ENCODE data around the gene SP2. TPM values are rescaled to one million over a fixed set of nuclear protein-coding genes. Genes with fewer than 3 reads are reported as not detected.

SP2 gene
- polyA plus RNA-seq, 3 donors, result 3.1 to 26.7 (median 6.8) TPM

DNA sequence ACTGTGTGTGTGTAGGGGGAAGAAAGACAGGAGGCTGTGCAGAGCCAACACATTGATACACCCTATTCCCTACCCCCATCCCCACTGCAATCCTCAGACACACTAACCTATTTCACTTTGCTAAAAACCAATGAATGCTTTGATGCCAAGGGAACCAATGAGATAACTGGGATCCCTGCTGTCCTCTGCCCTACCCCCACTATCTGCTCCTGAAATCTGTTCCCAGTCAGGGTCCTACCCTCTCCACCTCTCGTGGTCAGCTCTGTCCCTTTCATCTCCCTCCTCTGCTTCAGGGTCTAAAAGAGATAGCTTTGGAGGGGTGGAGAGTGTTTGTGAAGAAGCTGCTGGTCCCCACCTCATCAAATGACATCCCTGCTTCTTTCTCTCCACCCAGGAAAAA is 26.0 kb upstream of the SP2 start:
- Histone ChIP-seq H2AFZ (ENCODE audit: insufficient read depth, low read depth, low read length, poor library complexity, severe bottlenecking) (no peak overlapping the region), H3K27me3 (ENCODE audit: control insufficient read depth in 2 of 2, insufficient read depth in 2 of 2, low read length in 2 of 2) (peaks cover 24 to 30% of the 10 kb centered on the region in 2 donors), H3K4me3 (replicated peaks in 1 of 3; ENCODE audit: low read depth in 2 of 3, low read length in 3 of 3) (no peak overlapping the region), H3K36me3 (replicated peaks in 1 of 2; ENCODE audit: control insufficient read depth in 1 of 2, insufficient read depth in 2 of 2, low read length in 2 of 2) (no peaks in the 10 kb centered on the region), H3K9me3 (replicated peaks in 1 of 2; ENCODE audit: control insufficient read depth in 1 of 2, insufficient read depth in 1 of 2, low read length in 2 of 2) (peaks cover 7% of the 10 kb centered on the region in 2 donors), H4K20me1 (ENCODE audit: insufficient read depth, low read length) (no peaks in the 10 kb centered on the region), H3K79me2 (ENCODE audit: insufficient read depth, low read length) (no peaks in the 10 kb centered on the region), H3K27ac (ENCODE audit: low read depth in 1 of 2, low read length in 2 of 2) (no peak overlapping the region), H3K4me2 (replicated peaks; ENCODE audit: extremely low read depth, low read length, poor library complexity, severe bottlenecking) (no peak overlapping the region), H3K9ac (ENCODE audit: insufficient read depth, low read length, poor library complexity, severe bottlenecking) (no peak overlapping the region), H3K4me1 (ENCODE audit: control insufficient read depth in 1 of 2, insufficient read depth in 2 of 2, low read length in 2 of 2) (no peaks in the 10 kb centered on the region)
- Mint-ChIP-seq H3K27me3 (ENCODE audit: low read depth in 3 of 3) (peaks cover 32 to 70% (median 37%) of the 10 kb centered on the region in 3 donors), H3K9me3 (peaks cover 3 to 8% (median 6%) of the 10 kb centered on the region in 7 donors), H3K36me3 (no peaks in the 10 kb centered on the region), H3K4me1 (peaks cover 11% of the 10 kb centered on the region), H3K27ac (no peak overlapping the region), H3K4me3 (no peak overlapping the region)
- intact Hi-C loops (cut with micrococcal nuclease), result no loop called here
- no peak for TF ChIP-seq CTCF (IDR thresholded peaks at IDR 0.05)
- no peak for DNase-seq
- WGBS (ENCODE audit: insufficient coverage), result no CpG with 5 or more reads among the region's 1 CpG

GRCh38 chr17:47871048-47871447 is 25.0 kb upstream of the SP2 start:
- H3K9ac ChIP-seq (ENCODE audit: insufficient read depth, low read length, poor library complexity, severe bottlenecking), result no peak overlapping the region
- Mint-ChIP-seq H3K27me3 (ENCODE audit: low read depth in 3 of 3) (peaks cover 29 to 64% (median 34%) of the 10 kb centered on the region in 3 donors), H3K4me3 (peak overlapping the region in 1 of 2 donors; percentile 66), H3K36me3 (no peaks in the 10 kb centered on the region), H3K27ac (no peak overlapping the region), H3K9me3 (peaks cover 3 to 8% (median 6%) of the 10 kb centered on the region in 7 donors), H3K4me1 (peaks cover 10% of the 10 kb centered on the region)
- intact Hi-C loops (cut with micrococcal nuclease), result no loop called here
- no peak overlapping the region for H3K4me2 ChIP-seq (replicated peaks; ENCODE audit: extremely low read depth, low read length, poor library complexity, severe bottlenecking)
- no peaks in the 10 kb centered on the region for H3K36me3 ChIP-seq (replicated peaks in 1 of 2; ENCODE audit: control insufficient read depth in 1 of 2, insufficient read depth in 2 of 2, low read length in 2 of 2)
- no peak overlapping the region for H2AFZ ChIP-seq (ENCODE audit: insufficient read depth, low read depth, low read length, poor library complexity, severe bottlenecking)
- peaks cover 24 to 30% of the 10 kb centered on the region in 2 donors for H3K27me3 ChIP-seq (ENCODE audit: control insufficient read depth in 2 of 2, insufficient read depth in 2 of 2, low read length in 2 of 2)
- H3K4me1 ChIP-seq (ENCODE audit: control insufficient read depth in 1 of 2, insufficient read depth in 2 of 2, low read length in 2 of 2), result no peaks in the 10 kb centered on the region
- H3K27ac ChIP-seq (ENCODE audit: low read depth in 1 of 2, low read length in 2 of 2), result no peak overlapping the region
- H3K4me3 ChIP-seq (replicated peaks in 1 of 3; ENCODE audit: low read depth in 2 of 3, low read length in 3 of 3), result no peak overlapping the region
- peaks cover 7% of the 10 kb centered on the region in 2 donors for H3K9me3 ChIP-seq (replicated peaks in 1 of 2; ENCODE audit: control insufficient read depth in 1 of 2, insufficient read depth in 1 of 2, low read length in 2 of 2)
- TF ChIP-seq CTCF (IDR thresholded peaks at IDR 0.05), result no peak
- no peaks in the 10 kb centered on the region for H4K20me1 ChIP-seq (ENCODE audit: insufficient read depth, low read length)
- H3K79me2 ChIP-seq (ENCODE audit: insufficient read depth, low read length), result no peaks in the 10 kb centered on the region
- DNase-seq, result no peak
